Jurkat, Clone E6-1 (cell line): ENCODE measurements around the gene SH3RF3.
A peak's percentile ranks its signal among the peaks of the same experiment; 100 is the strongest.

Source experiments
- DNase-seq: peaks from one replicate; pipeline ENCODE4 v3.0.0-alpha.2; 2011; ENCODE audit warnings: low read depth, low spot score
- H3K4me3 ChIP-seq: 2 replicates; pipeline ENCODE4 v1.5.1; 2011; ENCODE audit warnings: mild to moderate bottlenecking, low read length, control low read depth, moderate library complexity

The SH3RF3 gene

GRCh38 chr2:109172556-109173105 lies 43.6 kb downstream of the SH3RF3 start:
- no peak overlapping the region for H3K4me3 ChIP-seq
- DNase-seq = no peak

GRCh38 chr2:109173311-109174171 lies 44.5 kb downstream of the SH3RF3 start:
- peak; percentile 67 for DNase-seq
- no peak overlapping the region for H3K4me3 ChIP-seq

GRCh38 chr2:109174214-109174613 lies 45.2 kb downstream of the SH3RF3 start:
- H3K4me3 ChIP-seq = no peak overlapping the region
- DNase-seq = peak; percentile 76

- DNase-seq = no peak
- no peak overlapping the region for H3K4me3 ChIP-seq
Measured at GRCh38 chr2:109174626-109175349, 45.8 kb downstream of the SH3RF3 start.

- no peak overlapping the region for H3K4me3 ChIP-seq
- DNase-seq = peak; percentile 29
Measured at GRCh38 chr2:109175350-109175678, 46.3 kb downstream of the SH3RF3 start.

GRCh38 chr2:109176928-109177327 lies 47.9 kb downstream of the SH3RF3 start:
- no peak for DNase-seq

GRCh38 chr2:109177635-109178034 lies 48.6 kb downstream of the SH3RF3 start:
- no peak for DNase-seq
- H3K4me3 ChIP-seq = no peak overlapping the region

More at GRCh38 chr2:109176928-109177327, 47.9 kb downstream of the SH3RF3 start:
- H3K4me3 ChIP-seq = no peak overlapping the region

GRCh38 chr2:109178968-109179367 lies 50.0 kb downstream of the SH3RF3 start:
- H3K4me3 ChIP-seq = no peak overlapping the region
- no peak for DNase-seq

GRCh38 chr2:109180786-109181185 lies 51.8 kb downstream of the SH3RF3 start:
- no peak for DNase-seq
- H3K4me3 ChIP-seq = no peak overlapping the region

- H3K4me3 ChIP-seq = no peak overlapping the region
- no peak for DNase-seq
Measured at GRCh38 chr2:109182426-109182825, 53.4 kb downstream of the SH3RF3 start.

GRCh38 chr2:109183871-109184270 lies 54.9 kb downstream of the SH3RF3 start:
- H3K4me3 ChIP-seq = no peak overlapping the region
- no peak for DNase-seq

GRCh38 chr2:109184368-109184767 lies 55.4 kb downstream of the SH3RF3 start:
- no peak for DNase-seq

GRCh38 chr2:109185338-109185737 lies 56.3 kb downstream of the SH3RF3 start:
- no peak for DNase-seq
- no peak overlapping the region for H3K4me3 ChIP-seq

More at GRCh38 chr2:109184368-109184767, 55.4 kb downstream of the SH3RF3 start:
- no peak overlapping the region for H3K4me3 ChIP-seq

- DNase-seq = no peak
Measured at GRCh38 chr2:109185821-109186570, 57.0 kb downstream of the SH3RF3 start.

GRCh38 chr2:109186656-109187250 lies 57.7 kb downstream of the SH3RF3 start:
- DNase-seq = no peak

More at GRCh38 chr2:109185821-109186570, 57.0 kb downstream of the SH3RF3 start:
- H3K4me3 ChIP-seq = no peak overlapping the region

GRCh38 chr2:109187711-109188495 lies 58.9 kb downstream of the SH3RF3 start:
- no peak overlapping the region for H3K4me3 ChIP-seq
- no peak for DNase-seq

More at GRCh38 chr2:109186656-109187250, 57.7 kb downstream of the SH3RF3 start:
- no peak overlapping the region for H3K4me3 ChIP-seq

- no peak overlapping the region for H3K4me3 ChIP-seq
Measured at GRCh38 chr2:109188496-109188890, 59.5 kb downstream of the SH3RF3 start.

GRCh38 chr2:109188898-109189297 lies 59.9 kb downstream of the SH3RF3 start:
- DNase-seq = no peak
- H3K4me3 ChIP-seq = no peak overlapping the region

More at GRCh38 chr2:109188496-109188890, 59.5 kb downstream of the SH3RF3 start:
- DNase-seq = no peak
